Esophagus squamous epithelium (tissue), 4 donors: ENCODE measurements around the gene HNRNPUL2.

Experiments used
- CTCF ChIP-seq, 6 experiments: fragments of 450-650 bp in 4 of 6; fragments of 200-600 bp in 2 of 6; sonication (generic) in 2 of 6; IDR thresholded peaks; one replicate each; pipeline ENCODE4 v1.5.1; 2016 to 2019; ENCODE audit warnings: antibody characterized with exemption in 6 of 6, mild to moderate bottlenecking in 4 of 6, moderate library complexity in 4 of 6
- POLR2A ChIP-seq, 4 donors: fragments of 450-650 bp; IDR thresholded peaks; one replicate each; pipeline ENCODE4 v1.6.1; 2017; ENCODE audit warnings: antibody characterized with exemption in 4 of 4, mild to moderate bottlenecking in 4 of 4, moderate library complexity in 3 of 4

DNA sequence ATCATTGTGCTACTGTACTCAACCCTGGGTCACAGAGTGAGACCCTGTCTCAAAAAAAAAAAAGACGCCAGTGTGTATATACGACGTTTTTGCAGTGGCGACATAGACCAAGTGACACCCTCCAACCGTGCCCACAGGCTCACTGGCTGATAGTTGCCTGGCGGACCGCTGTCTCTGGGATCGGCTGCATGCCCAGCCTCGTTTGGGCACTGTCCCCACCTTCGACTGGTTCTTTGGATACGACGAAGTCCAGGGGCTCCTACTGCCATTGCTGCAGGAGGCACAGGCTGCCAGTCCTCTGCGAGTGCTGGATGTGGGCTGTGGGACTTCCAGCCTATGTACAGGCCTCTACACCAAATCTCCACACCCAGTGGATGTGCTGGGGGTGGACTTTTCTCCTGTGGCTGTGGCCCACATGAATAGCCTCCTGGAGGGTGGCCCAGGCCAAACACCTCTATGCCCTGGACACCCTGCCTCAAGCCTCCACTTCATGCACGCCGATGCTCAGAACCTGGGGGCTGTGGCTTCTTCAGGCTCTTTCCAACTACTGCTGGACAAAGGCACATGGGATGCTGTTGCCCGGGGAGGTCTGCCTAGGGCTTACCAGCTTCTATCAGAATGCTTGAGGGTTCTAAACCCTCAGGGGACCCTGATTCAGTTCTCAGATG is 60.9 kb downstream of the HNRNPUL2 start:
- TF ChIP-seq CTCF (IDR thresholded peaks at IDR 0.05) (no peak), POLR2A (IDR thresholded peaks at IDR 0.05) (no peak)
